DOHH2 (cell line): ENCODE measurements around the gene CSGALNACT2.

Source experiments
- EZH2phosphoT487 ChIP-seq: fragments of 200-600 bp; sonication (generic); IDR thresholded peaks from 2 replicates; pipeline ENCODE4 v1.6.1; 2017; ENCODE audit warnings: borderline replicate concordance, mild to moderate bottlenecking, antibody characterized with exemption, low read length, moderate library complexity, mixed read lengths
- TF ChIP-seq, protein P1 (sequence below): fragments of 200-600 bp; sonication (generic); IDR thresholded peaks from one replicate; pipeline ENCODE4 v1.5.1; 2014; ENCODE audit warnings: antibody characterized with exemption, mild to moderate bottlenecking, low read depth, low read length; ENCODE audit not compliant: poor library complexity, severe bottlenecking

DNA sequence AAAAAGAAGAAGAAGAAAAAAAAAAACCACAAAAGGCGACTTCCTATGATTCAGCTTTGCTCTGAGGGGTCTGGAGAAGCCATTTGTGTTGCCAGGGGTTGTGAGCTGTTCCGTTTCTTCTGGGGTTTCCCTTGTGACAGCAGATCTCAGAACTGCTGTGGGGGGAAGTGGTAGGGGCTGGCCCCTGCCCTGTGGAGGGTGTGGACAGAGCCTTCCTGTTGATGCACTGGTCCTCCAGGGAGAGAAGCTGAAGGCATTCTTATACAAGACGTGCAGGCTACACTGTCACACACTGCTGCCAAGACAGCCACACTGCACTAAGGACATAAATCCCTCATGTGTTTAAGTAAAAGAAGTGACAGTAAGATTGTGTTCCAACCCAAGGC is 17.3 kb upstream of the CSGALNACT2 start:
- TF ChIP-seq, protein P1, sequence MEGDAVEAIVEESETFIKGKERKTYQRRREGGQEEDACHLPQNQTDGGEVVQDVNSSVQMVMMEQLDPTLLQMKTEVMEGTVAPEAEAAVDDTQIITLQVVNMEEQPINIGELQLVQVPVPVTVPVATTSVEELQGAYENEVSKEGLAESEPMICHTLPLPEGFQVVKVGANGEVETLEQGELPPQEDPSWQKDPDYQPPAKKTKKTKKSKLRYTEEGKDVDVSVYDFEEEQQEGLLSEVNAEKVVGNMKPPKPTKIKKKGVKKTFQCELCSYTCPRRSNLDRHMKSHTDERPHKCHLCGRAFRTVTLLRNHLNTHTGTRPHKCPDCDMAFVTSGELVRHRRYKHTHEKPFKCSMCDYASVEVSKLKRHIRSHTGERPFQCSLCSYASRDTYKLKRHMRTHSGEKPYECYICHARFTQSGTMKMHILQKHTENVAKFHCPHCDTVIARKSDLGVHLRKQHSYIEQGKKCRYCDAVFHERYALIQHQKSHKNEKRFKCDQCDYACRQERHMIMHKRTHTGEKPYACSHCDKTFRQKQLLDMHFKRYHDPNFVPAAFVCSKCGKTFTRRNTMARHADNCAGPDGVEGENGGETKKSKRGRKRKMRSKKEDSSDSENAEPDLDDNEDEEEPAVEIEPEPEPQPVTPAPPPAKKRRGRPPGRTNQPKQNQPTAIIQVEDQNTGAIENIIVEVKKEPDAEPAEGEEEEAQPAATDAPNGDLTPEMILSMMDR, result no peak
- no peak for TF ChIP-seq EZH2phosphoT487
